PC-9 (cell line): Measurements from ENCODE around the gene CEACAM4. TPM values are rescaled to one million over a fixed set of nuclear protein-coding genes. Genes with fewer than 3 reads are reported as not detected.
"Not testable (repeated sequence)": the region's sequence is repeated elsewhere in the genome, so short reads cannot be mapped to it uniquely, and the experiment has no call there.

Experiments
- BruUV-seq: library from RNA; stranded (reverse); fragments of 400-500 nt; replicated peaks from 2 replicates; lab custom pipeline; 2021; lab: Mats Ljungman, UMichigan
- CTCF ChIA-PET: fragments of 300-600 bp; sonication (Branson Sonifier 250); formaldehyde crosslinking; loops from one replicate; lab custom pipeline; 2022; ENCODE audit warnings: antibody characterized with exemption; lab: Charles Lee
- POLR2A ChIA-PET: fragments of 300-600 bp; sonication (Branson Sonifier 250); formaldehyde crosslinking; loops from one replicate; lab custom pipeline; 2022; ENCODE audit warnings: antibody characterized with exemption; ENCODE audit not compliant: unreplicated experiment; lab: Charles Lee
- DNase-seq, 2 experiments: peaks; one replicate each; pipeline versions ENCODE4 v3.0.0 to v3.0.0-alpha.2; 2015 to 2022; ENCODE audit warnings: mixed read lengths in 1 of 2
- H2AFZ ChIP-seq: fragments of 200-600 bp; sonication (generic); 2 replicates; pipeline ENCODE4 v1.8.1; 2017; ENCODE audit warnings: antibody characterized with exemption
- H3F3A ChIP-seq: fragments of 200-600 bp; sonication (generic); 2 replicates; pipeline ENCODE4 v1.8.1; 2017; ENCODE audit warnings: antibody characterized with exemption, mild to moderate bottlenecking, low read depth; ENCODE audit not compliant: insufficient read depth
- H3K27ac ChIP-seq: fragments of 200-600 bp; sonication (generic); 2 replicates; pipeline ENCODE4 v1.6.1; 2016; ENCODE audit warnings: mixed run types
- H3K27me3 ChIP-seq: fragments of 200-600 bp; sonication (generic); 2 replicates; pipeline ENCODE4 v1.6.1; 2016; ENCODE audit warnings: low read depth, mixed run types; ENCODE audit not compliant: insufficient read depth
- H3K36me3 ChIP-seq: fragments of 200-600 bp; sonication (generic); 2 replicates; pipeline ENCODE4 v1.6.1; 2016; ENCODE audit warnings: low read depth, mixed run types
- H3K4me1 ChIP-seq: fragments of 200-600 bp; sonication (generic); replicated peaks from 2 replicates; pipeline ENCODE4 v1.6.1; 2016; ENCODE audit warnings: mixed run types; ENCODE audit not compliant: insufficient read depth
- H3K4me2 ChIP-seq: fragments of 200-600 bp; sonication (generic); 2 replicates; pipeline ENCODE4 v1.6.1; 2017; ENCODE audit warnings: mixed run types
- H3K4me3 ChIP-seq: fragments of 200-600 bp; sonication (generic); 2 replicates; pipeline ENCODE4 v1.6.1; 2016; ENCODE audit warnings: mixed run types
- H3K79me2 ChIP-seq: fragments of 200-600 bp; sonication (generic); 2 replicates; pipeline ENCODE4 v1.6.1; 2017; ENCODE audit warnings: low read depth, mixed run types
- H3K9me2 ChIP-seq: fragments of 200-600 bp; sonication (generic); 2 replicates; pipeline ENCODE4 v1.8.1; 2017; ENCODE audit warnings: mild to moderate bottlenecking; ENCODE audit not compliant: insufficient read depth
- H3K9me3 ChIP-seq: fragments of 200-600 bp; sonication (generic); 2 replicates; pipeline ENCODE4 v1.8.1; 2016; ENCODE audit warnings: low read depth; ENCODE audit not compliant: insufficient read depth
- H4K20me1 ChIP-seq: fragments of 200-600 bp; sonication (generic); 2 replicates; pipeline ENCODE4 v1.8.1; 2017; ENCODE audit not compliant: insufficient read depth
- EZH2 ChIP-seq: fragments of 200-600 bp; sonication (generic); IDR thresholded peaks from 2 replicates; pipeline ENCODE4 v1.8.0; 2017; ENCODE audit warnings: antibody characterized with exemption, low read depth
- intact Hi-C: fragments of 100-400 bp; cut with micrococcal nuclease; formaldehyde crosslinking; loops from one replicate; pipeline ENCODE4 v1.10.0; 2022; ENCODE audit not compliant: unreplicated experiment
- total RNA-seq: library from RNA; stranded (reverse); gene quantifications from 2 replicates; pipeline ENCODE4 v1.2.3, GENCODE V29; 2021
- TF ChIP-seq, protein P1 (sequence below): fragments of 200-600 bp; sonication (generic); conservative IDR thresholded peaks from 2 replicates; pipeline ENCODE4 v1.6.1; 2017; ENCODE audit warnings: mixed run types, antibody characterized with exemption, mild to moderate bottlenecking, moderate library complexity

Gene CEACAM4
- total RNA-seq, 1 experiment from 2014 or later = not detected

DNA sequence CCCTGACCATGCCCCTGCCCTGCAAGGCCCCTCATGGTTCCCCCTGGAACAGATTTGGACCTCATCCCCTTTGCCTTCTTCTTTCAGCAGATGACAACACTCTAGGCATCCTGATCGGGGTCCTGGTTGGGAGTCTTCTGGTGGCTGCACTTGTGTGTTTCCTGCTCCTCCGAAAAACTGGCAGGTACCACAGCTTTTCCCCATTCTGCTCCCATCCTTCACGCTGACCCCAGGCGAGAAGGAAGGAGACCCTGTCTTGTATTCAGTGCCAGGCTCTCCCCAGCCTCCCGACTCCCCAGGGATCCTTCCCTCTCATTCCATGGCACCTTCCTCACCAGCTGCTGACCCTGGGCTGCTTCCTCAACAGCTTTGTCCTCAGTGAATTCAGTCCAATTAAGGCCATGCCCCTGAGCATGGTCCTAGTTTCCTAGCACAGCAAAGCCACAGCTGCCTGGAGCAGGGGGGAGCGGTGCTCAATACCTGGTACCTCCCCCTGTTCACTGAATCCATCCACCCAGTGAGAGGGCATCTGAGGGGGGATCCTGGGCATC lies 42.5 kb downstream of the CEACAM4 start:
- Histone ChIP-seq H3F3A (no peaks in the 10 kb centered on the region), H3K27ac (no peak overlapping the region), H3K4me2 (no peak overlapping the region), H3K4me1 (no peaks in the 10 kb centered on the region), H4K20me1 (no peaks in the 10 kb centered on the region), H3K9me2 (no peaks in the 10 kb centered on the region), H3K27me3 (no peaks in the 10 kb centered on the region; the same call in 1 of the 2 replicates), H3K79me2 (no peaks in the 10 kb centered on the region), H3K4me3 (no peak overlapping the region), H3K36me3 (no peaks in the 10 kb centered on the region), H2AFZ (no peak overlapping the region), H3K9me3 (peaks cover 6% of the 10 kb centered on the region; the same call in 1 of the 2 replicates)
- ChIA-PET POLR2A (no interaction called here), CTCF (no interaction called here)
- intact Hi-C loops = no loop called here
- no peak for DNase-seq
- TF ChIP-seq EZH2 = no peak
- TF ChIP-seq, protein P1, sequence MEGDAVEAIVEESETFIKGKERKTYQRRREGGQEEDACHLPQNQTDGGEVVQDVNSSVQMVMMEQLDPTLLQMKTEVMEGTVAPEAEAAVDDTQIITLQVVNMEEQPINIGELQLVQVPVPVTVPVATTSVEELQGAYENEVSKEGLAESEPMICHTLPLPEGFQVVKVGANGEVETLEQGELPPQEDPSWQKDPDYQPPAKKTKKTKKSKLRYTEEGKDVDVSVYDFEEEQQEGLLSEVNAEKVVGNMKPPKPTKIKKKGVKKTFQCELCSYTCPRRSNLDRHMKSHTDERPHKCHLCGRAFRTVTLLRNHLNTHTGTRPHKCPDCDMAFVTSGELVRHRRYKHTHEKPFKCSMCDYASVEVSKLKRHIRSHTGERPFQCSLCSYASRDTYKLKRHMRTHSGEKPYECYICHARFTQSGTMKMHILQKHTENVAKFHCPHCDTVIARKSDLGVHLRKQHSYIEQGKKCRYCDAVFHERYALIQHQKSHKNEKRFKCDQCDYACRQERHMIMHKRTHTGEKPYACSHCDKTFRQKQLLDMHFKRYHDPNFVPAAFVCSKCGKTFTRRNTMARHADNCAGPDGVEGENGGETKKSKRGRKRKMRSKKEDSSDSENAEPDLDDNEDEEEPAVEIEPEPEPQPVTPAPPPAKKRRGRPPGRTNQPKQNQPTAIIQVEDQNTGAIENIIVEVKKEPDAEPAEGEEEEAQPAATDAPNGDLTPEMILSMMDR = no peak
- BruUV-seq = no TSS peak

DNA sequence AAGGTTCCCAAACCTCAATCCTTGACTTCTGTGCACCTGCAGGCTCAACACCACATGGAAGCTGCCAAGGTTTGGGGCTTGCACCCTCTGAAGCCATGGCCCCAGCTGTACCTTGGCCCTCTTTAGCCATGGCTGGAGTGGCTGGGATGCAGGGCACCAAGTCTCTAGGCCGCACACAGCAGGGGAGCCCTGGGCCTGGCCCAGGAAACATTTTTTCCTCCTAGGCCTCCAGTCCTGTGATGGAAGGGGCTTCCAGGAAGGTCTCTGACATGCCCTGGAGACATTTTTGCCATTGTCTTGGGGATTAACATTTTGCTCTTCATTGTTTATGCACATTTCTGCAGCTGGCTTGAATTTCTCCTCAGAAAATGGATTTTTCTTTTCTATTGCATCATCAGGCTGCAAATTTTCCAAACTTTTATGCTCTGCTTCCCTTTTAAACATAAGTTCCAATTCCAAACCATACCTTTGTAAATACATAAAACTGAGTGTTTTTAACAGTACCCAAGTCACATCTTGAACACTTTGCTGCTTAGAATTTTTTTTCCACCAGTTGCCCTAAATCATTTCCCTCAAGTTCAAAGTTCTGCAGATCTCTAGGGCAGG lies 44.2 kb downstream of the CEACAM4 start:
- H3K4me1 ChIP-seq, POLR2A ChIA-PET, H3K4me3 ChIP-seq, H3K79me2 ChIP-seq, BruUV-seq, H3K9me3 ChIP-seq, intact Hi-C loops, H2AFZ ChIP-seq, H3K27me3 ChIP-seq, H3F3A ChIP-seq, H3K4me2 ChIP-seq, H3K27ac ChIP-seq, H4K20me1 ChIP-seq, DNase-seq, H3K9me2 ChIP-seq, H3K36me3 ChIP-seq, CTCF ChIA-PET: not testable (repeated sequence)

DNA sequence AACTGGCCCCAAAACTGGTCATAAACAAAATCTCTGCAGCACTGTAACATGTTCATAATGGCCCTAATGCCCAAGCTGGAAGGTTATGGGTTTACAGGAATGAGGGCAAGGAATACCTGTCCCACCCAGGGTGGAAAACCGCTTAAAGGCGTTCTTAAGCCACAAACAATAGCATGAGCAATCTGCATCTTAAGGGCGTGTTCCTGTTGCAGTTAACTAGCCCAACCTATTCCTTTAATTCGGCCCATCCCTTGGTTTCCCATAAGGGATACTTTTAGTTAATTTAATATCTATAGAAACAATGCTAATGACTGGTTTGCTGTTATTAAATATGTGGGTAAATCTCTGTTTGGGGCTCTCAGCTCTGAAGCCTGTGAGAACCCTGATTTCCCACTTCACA lies 45.8 kb downstream of the CEACAM4 start:
- BruUV-seq, H3K4me3 ChIP-seq, H3K4me1 ChIP-seq, H3K9me2 ChIP-seq, H3K4me2 ChIP-seq, H4K20me1 ChIP-seq, H3K36me3 ChIP-seq, intact Hi-C loops, H3K9me3 ChIP-seq, POLR2A ChIA-PET, CTCF ChIA-PET, H3K79me2 ChIP-seq, DNase-seq, H3F3A ChIP-seq, H3K27ac ChIP-seq, H2AFZ ChIP-seq: not testable (repeated sequence)
- H3K27me3 ChIP-seq = peaks cover 21% of the 10 kb centered on the region

DNA sequence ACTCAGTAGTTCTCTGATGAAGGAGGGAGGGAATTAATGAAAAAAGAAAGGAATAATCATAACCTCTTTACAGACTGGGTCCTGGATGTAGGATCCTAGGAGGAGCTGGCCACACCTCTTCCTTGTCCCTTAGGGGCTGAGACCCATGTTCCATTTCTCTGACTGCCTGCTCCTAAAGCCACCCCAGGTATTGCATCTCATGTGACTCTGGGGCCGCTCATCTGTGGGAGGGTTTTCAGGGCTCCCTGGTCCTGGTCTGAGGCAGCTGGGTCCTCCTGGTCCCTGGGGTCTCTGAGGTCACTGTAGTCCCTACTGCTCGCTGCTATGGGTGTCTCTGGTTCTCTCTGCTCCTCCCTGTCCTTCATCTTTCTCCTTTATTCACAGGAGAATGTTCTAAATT lies 48.0 kb downstream of the CEACAM4 start:
- no peaks in the 10 kb centered on the region for H3K4me1 ChIP-seq
- H3K27me3 ChIP-seq = peaks cover 34% of the 10 kb centered on the region
- no peak overlapping the region for H2AFZ ChIP-seq
- peaks cover 6% of the 10 kb centered on the region; the same call in 1 of the 2 replicates for H3K9me3 ChIP-seq
- H3K9me2 ChIP-seq = no peaks in the 10 kb centered on the region
- no peak for TF ChIP-seq EZH2
- TF ChIP-seq, protein P1 = no peak
- CTCF ChIA-PET = no interaction called here
- no peaks in the 10 kb centered on the region for H3F3A ChIP-seq
- POLR2A ChIA-PET = no interaction called here
- H3K4me2 ChIP-seq = no peak overlapping the region
- no peaks in the 10 kb centered on the region for H3K36me3 ChIP-seq
- H3K79me2 ChIP-seq = no peaks in the 10 kb centered on the region
- BruUV-seq = no TSS peak
- DNase-seq = no peak
- no peak overlapping the region for H3K27ac ChIP-seq
- no peaks in the 10 kb centered on the region for H4K20me1 ChIP-seq
- no peak overlapping the region for H3K4me3 ChIP-seq
- intact Hi-C loops = loop anchor here (10.0 kb wide), 3 partner anchors 254 to 914 kb away; no protein-coding TSS in a partner anchor
